Aorta (tissue), 5 donors: Measurements from ENCODE around the gene MPRIP. TPM values are rescaled to one million over a fixed set of nuclear protein-coding genes. Genes with fewer than 3 reads are reported as not detected.

Source experiments
- ATAC-seq: fragments of 200-7000 bp; cut with Tn5 transposase; one replicate; pipeline ENCODE4 v1.9.1; 2022; ENCODE audit warnings: moderate library complexity; ENCODE audit not compliant: low FRiP score
- DNase-seq, 2 donors: peaks; one replicate each; pipeline ENCODE4 v3.0.0-alpha.2; 2020
- H3K27ac ChIP-seq, 2 donors: one replicate each; pipeline ENCODE4 v1.5.1; 2013; ENCODE audit warnings: low read length in 2 of 2, mild to moderate bottlenecking in 2 of 2, moderate library complexity in 2 of 2, control low read depth in 1 of 2, inconsistent platforms in 1 of 2, low read depth in 1 of 2
- H3K27me3 ChIP-seq, 2 donors: one replicate each; pipeline ENCODE4 v1.6.1; 2013; ENCODE audit warnings: control low read depth in 1 of 2, low read length in 1 of 2, mild to moderate bottlenecking in 1 of 2, moderate library complexity in 1 of 2; ENCODE audit not compliant: insufficient read depth in 2 of 2, control insufficient read depth in 1 of 2
- H3K36me3 ChIP-seq, 2 donors: one replicate each; pipeline ENCODE4 v1.6.1; 2013; ENCODE audit warnings: control low read depth in 1 of 2, low read length in 1 of 2, mild to moderate bottlenecking in 1 of 2; ENCODE audit not compliant: insufficient read depth in 2 of 2, control insufficient read depth in 1 of 2
- H3K4me1 ChIP-seq, 2 donors: one replicate each; pipeline ENCODE4 v1.6.1; 2013; ENCODE audit warnings: low read length in 2 of 2, control low read depth in 1 of 2, mild to moderate bottlenecking in 1 of 2, moderate library complexity in 1 of 2; ENCODE audit not compliant: insufficient read depth in 2 of 2, control insufficient read depth in 1 of 2
- H3K4me3 ChIP-seq, 2 donors: one replicate each; pipeline ENCODE4 v1.5.1; 2013; ENCODE audit warnings: low read length in 2 of 2, control low read depth in 1 of 2, mild to moderate bottlenecking in 1 of 2
- H3K9me3 ChIP-seq: one replicate; pipeline ENCODE4 v1.6.1; 2013; ENCODE audit warnings: mild to moderate bottlenecking, low read length; ENCODE audit not compliant: control insufficient read depth
- WGBS, 2 donors: extraction: QIAGEN DNeasy Blood & Tissue Kit; methylation state at CpG; one replicate each; pipeline ENCODE4 v1.1.7; 2013; 5-methylcytosine and 5-hydroxymethylcytosine counted together
- intact Hi-C, 2 donors: fragments of 100-400 bp; cut with DNase I; formaldehyde crosslinking; loops; one replicate each; pipeline versions ENCODE4 v1.14.2 to v1.15.0; 2022
- polyA plus RNA-seq, 2 donors: library from polyadenylated mRNA; stranded (reverse); fragments of 200-250 nt; gene quantifications; one replicate each; pipeline ENCODE4 v1.2.3, GENCODE V29; 2013
- total RNA-seq, 2 donors: library from RNA; stranded (reverse); fragmentation: NEBNext Ultra II Directional; extraction: Animal tissue kit (Norgen Biotek cat#: 25700); gene quantifications; one replicate each; pipeline ENCODE4 v1.2.1, GENCODE V29; 2021
- donor health status: healthy with polysubstance abuse.
- donor health status: Bipolar disorder and iron deficiency.
- donor health status: DM: no; HTN: no; CAD: no.
- donor health status: DM: no; HTN: no; CAD: no.
- donor health status: DM: yes; HTN: yes; CAD: no.

Gene MPRIP
- total and polyA plus RNA-seq, 4 donors: 97.8 to 519 (median 301) TPM

GRCh38 chr17:17073581-17074403, 31.5 kb downstream of the MPRIP start:
- Histone ChIP-seq H3K9me3 (no peaks in the 10 kb centered on the region), H3K4me3 (no peak overlapping the region), H3K36me3 (no peaks in the 10 kb centered on the region), H3K27ac (no peak overlapping the region), H3K4me1 (no peaks in the 10 kb centered on the region), H3K27me3 (no peaks in the 10 kb centered on the region)
- peak; percentile 49 to 78 for DNase-seq
- intact Hi-C loops: no loop called here
- 79 to 82% methylated on average over 15 of the region's 15 CpGs for WGBS, 2 donors
- ATAC-seq: peak; percentile 4

GRCh38 chr17:17075125-17075781, 33.0 kb downstream of the MPRIP start:
- peak; percentile 45 to 69 for DNase-seq
- Histone ChIP-seq H3K4me1 (peaks cover 0 to 4% of the 10 kb centered on the region in 2 donors), H3K27me3 (no peaks in the 10 kb centered on the region), H3K36me3 (no peaks in the 10 kb centered on the region), H3K27ac (no peak overlapping the region), H3K4me3 (no peak overlapping the region), H3K9me3 (no peaks in the 10 kb centered on the region)
- intact Hi-C loops: no loop called here
- WGBS, 2 donors: 63 to 65% methylated on average over 11 of the region's 11 CpGs
- ATAC-seq: no peak

- 84 to 88% methylated on average over 5 of the region's 5 CpGs for WGBS, 2 donors
- ATAC-seq: no peak
- Histone ChIP-seq H3K4me3 (no peak overlapping the region), H3K36me3 (no peaks in the 10 kb centered on the region), H3K27me3 (no peaks in the 10 kb centered on the region), H3K27ac (no peak overlapping the region), H3K4me1 (peaks cover 0 to 4% of the 10 kb centered on the region in 2 donors), H3K9me3 (no peaks in the 10 kb centered on the region)
- peak in 1 of 2 donors; percentile 46 for DNase-seq
- intact Hi-C loops: no loop called here
Measured at GRCh38 chr17:17076066-17076465, 33.8 kb downstream of the MPRIP start.

- Histone ChIP-seq H3K27ac (no peak overlapping the region), H3K27me3 (no peaks in the 10 kb centered on the region), H3K36me3 (no peaks in the 10 kb centered on the region), H3K9me3 (no peaks in the 10 kb centered on the region), H3K4me1 (peaks cover 0 to 4% of the 10 kb centered on the region in 2 donors), H3K4me3 (no peak overlapping the region)
- WGBS, 2 donors: 93 to 95% methylated on average over 6 of the region's 6 CpGs
- peak in 1 of 2 donors; percentile 31 for DNase-seq
- no peak for ATAC-seq
- intact Hi-C loops: no loop called here
Measured at GRCh38 chr17:17077101-17077500, 34.8 kb downstream of the MPRIP start.

GRCh38 chr17:17077861-17078732, 35.8 kb downstream of the MPRIP start:
- peak; percentile 31 to 42 for DNase-seq
- 86 to 88% methylated on average over 15 of the region's 15 CpGs for whole genome bisulfite sequencing, 2 donors
- H3K36me3 ChIP-seq: no peaks in the 10 kb centered on the region
- intact Hi-C loops: no loop called here
- H3K27me3 ChIP-seq: no peaks in the 10 kb centered on the region
- ATAC-seq: no peak
- H3K4me1 ChIP-seq: peaks cover 0 to 4% of the 10 kb centered on the region in 2 donors
- H3K4me3 ChIP-seq: no peak overlapping the region
- no peaks in the 10 kb centered on the region for H3K9me3 ChIP-seq
- H3K27ac ChIP-seq: no peak overlapping the region

- intact Hi-C loops: no loop called here
- Histone ChIP-seq H3K4me3 (no peak overlapping the region), H3K9me3 (no peaks in the 10 kb centered on the region), H3K27ac (no peak overlapping the region), H3K36me3 (no peaks in the 10 kb centered on the region), H3K4me1 (peaks cover 0 to 4% of the 10 kb centered on the region in 2 donors), H3K27me3 (no peaks in the 10 kb centered on the region)
- DNase-seq: peak in 1 of 2 donors; percentile 40
- 92 to 96% methylated on average over 7 of the region's 7 CpGs for WGBS, 2 donors
- no peak for ATAC-seq
Measured at GRCh38 chr17:17078832-17079231, 36.6 kb downstream of the MPRIP start.

- Histone ChIP-seq H3K27ac (peak overlapping the region in 1 of 2 donors; percentile 14), H3K4me1 (peaks cover 0 to 4% of the 10 kb centered on the region in 2 donors), H3K36me3 (peaks cover 0 to 2% of the 10 kb centered on the region in 2 donors), H3K27me3 (no peaks in the 10 kb centered on the region), H3K9me3 (no peaks in the 10 kb centered on the region), H3K4me3 (no peak overlapping the region)
- ATAC-seq (no peak), DNase-seq (peak in 1 of 2 donors; percentile 69)
- intact Hi-C loops: no loop called here
- WGBS, 2 donors: 56 to 58% methylated on average over 4 of the region's 4 CpGs
Measured at GRCh38 chr17:17079336-17079735, 37.1 kb downstream of the MPRIP start.

GRCh38 chr17:17079761-17080160, 37.5 kb downstream of the MPRIP start:
- H3K27me3 ChIP-seq: no peaks in the 10 kb centered on the region
- no peak overlapping the region for H3K4me3 ChIP-seq
- H3K36me3 ChIP-seq: peaks cover 0 to 2% of the 10 kb centered on the region in 2 donors
- ATAC-seq (peak; percentile 45), DNase-seq (peak; percentile 48 to 73)
- 7 to 8% methylated on average over 6 of the region's 6 CpGs for WGBS, 2 donors
- intact Hi-C loops: no loop called here
- H3K27ac ChIP-seq: no peak overlapping the region
- H3K9me3 ChIP-seq: no peaks in the 10 kb centered on the region
- peaks cover 0 to 4% of the 10 kb centered on the region in 2 donors for H3K4me1 ChIP-seq
